CD4-positive, alpha-beta T cell treated with Interleukin-12 subunit alpha and Interleukin-12 subunit beta, for 1 hour (primary cell): ENCODE data around the gene PIP4P1.
"Not testable (repeated sequence)": the region's sequence is repeated elsewhere in the genome, so short reads cannot be mapped to it uniquely, and the experiment has no call there.

Experiments
- DNase-seq: peaks from one replicate; pipeline ENCODE4 v3.0.0-alpha.2; 2020

PIP4P1 gene

GRCh38 chr14:20472536-20473169, 11.4 kb upstream of the PIP4P1 start:
- no peak for DNase-seq

- no peak for DNase-seq
Measured at GRCh38 chr14:20470603-20470901, 9.3 kb upstream of the PIP4P1 start.

- DNase-seq = peak; percentile 56
Measured at GRCh38 chr14:20469890-20470602, 8.8 kb upstream of the PIP4P1 start.

GRCh38 chr14:20469242-20469889, 8.1 kb upstream of the PIP4P1 start, which contains the start of gene PNP:
Gene PNP (plus strand): TSS chr14:20469406. CDS start chr14:20469525, 119 bp downstream.
- peak; percentile 93 for DNase-seq

- DNase-seq = no peak
Measured at GRCh38 chr14:20468764-20469241, 7.6 kb upstream of the PIP4P1 start.

- DNase-seq = peak; percentile 80
Measured at GRCh38 chr14:20460458-20461224, 593 bp downstream of the PIP4P1 start.

- no peak for DNase-seq
Measured at GRCh38 chr14:20458031-20458789, 3.0 kb downstream of the PIP4P1 start.

- DNase-seq = no peak
Measured at GRCh38 chr14:20456971-20457370, 4.3 kb downstream of the PIP4P1 start.

GRCh38 chr14:20455355-20456300, 5.6 kb downstream of the PIP4P1 start:
- no peak for DNase-seq

GRCh38 chr14:20454516-20455354, 6.5 kb downstream of the PIP4P1 start, which contains the start of the genes APEX1 and OSGEP:
Gene APEX1 (plus strand): TSS chr14:20455226. CDS start chr14:20455646, 420 bp downstream.
Gene OSGEP (minus strand): TSS chr14:20454812. CDS start chr14:20454683, 129 bp downstream.
- DNase-seq = peak; percentile 98

- not testable (repeated sequence) for DNase-seq
Measured at GRCh38 chr14:20452831-20453230, 8.4 kb downstream of the PIP4P1 start.

- no peak for DNase-seq
Measured at GRCh38 chr14:20446889-20447288, 14.3 kb downstream of the PIP4P1 start.

GRCh38 chr14:20443650-20444049, 17.6 kb downstream of the PIP4P1 start:
- DNase-seq = not testable (repeated sequence)

- no peak for DNase-seq
Measured at GRCh38 chr14:20441461-20441860, 19.8 kb downstream of the PIP4P1 start.

GRCh38 chr14:20440882-20441281, 20.4 kb downstream of the PIP4P1 start:
- DNase-seq = peak; percentile 14

- DNase-seq = no peak
Measured at GRCh38 chr14:20440465-20440864, 20.8 kb downstream of the PIP4P1 start.

- DNase-seq = no peak
Measured at GRCh38 chr14:20438664-20439063, 22.6 kb downstream of the PIP4P1 start.

- DNase-seq = no peak
Measured at GRCh38 chr14:20436363-20436755, 24.9 kb downstream of the PIP4P1 start.

- DNase-seq = no peak
Measured at GRCh38 chr14:20435582-20436362, 25.5 kb downstream of the PIP4P1 start, which contains the start of gene KLHL33. Gene KLHL33 (minus strand): TSS chr14:20436166. CDS start chr14:20435811, 355 bp downstream.
